ENCODE measurements around the gene C19orf85. TPM values are rescaled to one million over a fixed set of nuclear protein-coding genes. Genes with fewer than 3 reads are reported as not detected.

C19orf85 gene
- polyA plus RNA-seq, 1 of the 3 experiments (the other 2 are of a cell fraction), result not detected

- Histone ChIP-seq H3K9me2 (no peaks in the 10 kb centered on the region), H3K27ac (ENCODE audit: low read depth in 2 of 2, low read length in 1 of 2) (peak within 1 kb of the TSS; percentile 64 to 91), H3K4me2 (peak within 1 kb of the TSS; percentile 91), H3K9ac (peak within 1 kb of the TSS; percentile 59), H3K79me2 (ENCODE audit: insufficient read depth) (peaks cover 31% of the 10 kb centered on the region), H2AFZ (ENCODE audit: low read depth) (peak within 1 kb of the TSS; percentile 89), H3K4me1 (ENCODE audit: control insufficient read depth in 1 of 2, insufficient read depth in 2 of 2, low read depth in 1 of 2, low read length in 1 of 2) (peaks cover 11 to 16% of the 10 kb centered on the region in 2 experiments; a peak in 2 of 4 replicates), H3F3A (replicated peaks; ENCODE audit: insufficient read depth) (peaks cover 11% of the 10 kb centered on the region), H3K9me3 (no peaks in the 10 kb centered on the region), H3K27me3 (ENCODE audit: insufficient read depth) (no peaks in the 10 kb centered on the region), H3K36me3 (replicated peaks in 1 of 2; ENCODE audit: control insufficient read depth in 1 of 2, insufficient read depth in 2 of 2, low read length in 1 of 2) (peaks cover 0 to under 1% of the 10 kb centered on the region in 2 experiments), H4K20me1 (ENCODE audit: insufficient read depth) (no peaks in the 10 kb centered on the region), H3K4me3 (ENCODE audit: low read depth in 2 of 2, low read length in 1 of 2) (peak within 1 kb of the TSS; percentile 56 to 79)
- 0 out of 2 replicates have a peak, but pooled peaks have one; percentile 26 for TF ChIP-seq RFX5 (IDR thresholded peaks at IDR 0.05; ENCODE audit: low read length)
- no peak for TF ChIP-seq SIN3A (IDR thresholded peaks at IDR 0.05; ENCODE audit: borderline replicate concordance, low read depth, low read length)
- peak; percentile 48 for TF ChIP-seq PBX3 (IDR thresholded peaks at IDR 0.05)
- no peak for TF ChIP-seq GATA2 (CRISPR knock-in tag; IDR thresholded peaks at IDR 0.05)
- TF ChIP-seq TAF1 (IDR thresholded peaks at IDR 0.05; ENCODE audit: borderline replicate concordance, low read depth, low read length), result no peak; the same call in 1 of the 2 replicates
- TF ChIP-seq NFIC (IDR thresholded peaks at IDR 0.05; ENCODE audit: borderline replicate concordance), result no peak
- TF ChIP-seq NRF1 (IDR thresholded peaks at IDR 0.05; ENCODE audit: low read depth, low read length), result peak; percentile 51; the same call in 1 of the 2 replicates
- 0 out of 2 replicates have a peak, but pooled peaks have one; percentile 43 for TF ChIP-seq POLR2AphosphoS5 (IDR thresholded peaks at IDR 0.05; ENCODE audit: low read depth, low read length)
- TF ChIP-seq, protein P1, sequence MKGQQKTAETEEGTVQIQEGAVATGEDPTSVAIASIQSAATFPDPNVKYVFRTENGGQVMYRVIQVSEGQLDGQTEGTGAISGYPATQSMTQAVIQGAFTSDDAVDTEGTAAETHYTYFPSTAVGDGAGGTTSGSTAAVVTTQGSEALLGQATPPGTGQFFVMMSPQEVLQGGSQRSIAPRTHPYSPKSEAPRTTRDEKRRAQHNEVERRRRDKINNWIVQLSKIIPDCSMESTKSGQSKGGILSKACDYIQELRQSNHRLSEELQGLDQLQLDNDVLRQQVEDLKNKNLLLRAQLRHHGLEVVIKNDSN (IDR thresholded peaks at IDR 0.05; ENCODE audit: borderline replicate concordance, low read depth), result no peak
- TF ChIP-seq, protein P2, sequence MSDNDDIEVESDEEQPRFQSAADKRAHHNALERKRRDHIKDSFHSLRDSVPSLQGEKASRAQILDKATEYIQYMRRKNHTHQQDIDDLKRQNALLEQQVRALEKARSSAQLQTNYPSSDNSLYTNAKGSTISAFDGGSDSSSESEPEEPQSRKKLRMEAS (IDR thresholded peaks at IDR 0.05; ENCODE audit: low read depth), result peak; percentile 99
- TF ChIP-seq, protein P3, sequence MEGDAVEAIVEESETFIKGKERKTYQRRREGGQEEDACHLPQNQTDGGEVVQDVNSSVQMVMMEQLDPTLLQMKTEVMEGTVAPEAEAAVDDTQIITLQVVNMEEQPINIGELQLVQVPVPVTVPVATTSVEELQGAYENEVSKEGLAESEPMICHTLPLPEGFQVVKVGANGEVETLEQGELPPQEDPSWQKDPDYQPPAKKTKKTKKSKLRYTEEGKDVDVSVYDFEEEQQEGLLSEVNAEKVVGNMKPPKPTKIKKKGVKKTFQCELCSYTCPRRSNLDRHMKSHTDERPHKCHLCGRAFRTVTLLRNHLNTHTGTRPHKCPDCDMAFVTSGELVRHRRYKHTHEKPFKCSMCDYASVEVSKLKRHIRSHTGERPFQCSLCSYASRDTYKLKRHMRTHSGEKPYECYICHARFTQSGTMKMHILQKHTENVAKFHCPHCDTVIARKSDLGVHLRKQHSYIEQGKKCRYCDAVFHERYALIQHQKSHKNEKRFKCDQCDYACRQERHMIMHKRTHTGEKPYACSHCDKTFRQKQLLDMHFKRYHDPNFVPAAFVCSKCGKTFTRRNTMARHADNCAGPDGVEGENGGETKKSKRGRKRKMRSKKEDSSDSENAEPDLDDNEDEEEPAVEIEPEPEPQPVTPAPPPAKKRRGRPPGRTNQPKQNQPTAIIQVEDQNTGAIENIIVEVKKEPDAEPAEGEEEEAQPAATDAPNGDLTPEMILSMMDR (IDR thresholded peaks at IDR 0.05), result no peak
- no peak for TF ChIP-seq FOXJ3 (CRISPR knock-in tag; IDR thresholded peaks at IDR 0.05)
- TF ChIP-seq, protein P4, sequence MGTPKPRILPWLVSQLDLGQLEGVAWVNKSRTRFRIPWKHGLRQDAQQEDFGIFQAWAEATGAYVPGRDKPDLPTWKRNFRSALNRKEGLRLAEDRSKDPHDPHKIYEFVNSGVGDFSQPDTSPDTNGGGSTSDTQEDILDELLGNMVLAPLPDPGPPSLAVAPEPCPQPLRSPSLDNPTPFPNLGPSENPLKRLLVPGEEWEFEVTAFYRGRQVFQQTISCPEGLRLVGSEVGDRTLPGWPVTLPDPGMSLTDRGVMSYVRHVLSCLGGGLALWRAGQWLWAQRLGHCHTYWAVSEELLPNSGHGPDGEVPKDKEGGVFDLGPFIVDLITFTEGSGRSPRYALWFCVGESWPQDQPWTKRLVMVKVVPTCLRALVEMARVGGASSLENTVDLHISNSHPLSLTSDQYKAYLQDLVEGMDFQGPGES (IDR thresholded peaks at IDR 0.05; ENCODE audit: low read depth, low read length), result peak; percentile 28; the same call in 1 of the 2 replicates
- TF ChIP-seq JUND (IDR thresholded peaks at IDR 0.05), result no peak
- peak; percentile 88 for TF ChIP-seq MXI1 (IDR thresholded peaks at IDR 0.05; ENCODE audit: low read depth, low read length)
- TF ChIP-seq GABPA (IDR thresholded peaks at IDR 0.05; ENCODE audit: low read depth), result peak; percentile 43; the same call in 1 of the 2 replicates
- TF ChIP-seq ZBTB33 (IDR thresholded peaks at IDR 0.05; ENCODE audit: borderline replicate concordance, low read depth), result 0 out of 2 replicates have a peak, but pooled peaks have one; percentile 16
- TF ChIP-seq RCOR1 (IDR thresholded peaks at IDR 0.05; ENCODE audit: low read length), result 0 out of 2 replicates have a peak, but pooled peaks have one; percentile 7
- TF ChIP-seq ELF1 (IDR thresholded peaks at IDR 0.05), result peak; percentile 53
- TF ChIP-seq CHD2 (IDR thresholded peaks at IDR 0.05; ENCODE audit: low read length, partially characterized antibody), result peak; percentile 89
- peak; percentile 96 for DNase-seq
- POLR2A ChIA-PET, result interaction anchor here (0.6 to 2.0 kb wide), 13 partner anchors 9 to 248 kb away, joined by 3 to 15 read pairs (median 4); partner anchors contain the start of genes FIZ1, ISOC2, NAT14 and TMEM238
- CTCF ChIA-PET, result interaction anchor here (0.6 to 7.8 kb wide), 13 partner anchors 9 to 335 kb away, joined by 3 to 46 read pairs (median 4); partner anchors contain the start of genes NAT14 and ZNF524
- WGBS (ENCODE audit: low lambda C conversion rate), result 9% methylated on average over 10 of the region's 61 CpGs
Observed at GRCh38 chr19:55476100-55476775, 11.7 kb upstream of the C19orf85 start, which contains the start of gene ZNF628. TSS of gene ZNF628 (plus strand) at chr19:55476617. CDS start at chr19:55479911, 3,294 bp downstream.

All from SK-N-SH (cell line).